ENCODE results near the gene MTURN.

Gene MTURN

DNA sequence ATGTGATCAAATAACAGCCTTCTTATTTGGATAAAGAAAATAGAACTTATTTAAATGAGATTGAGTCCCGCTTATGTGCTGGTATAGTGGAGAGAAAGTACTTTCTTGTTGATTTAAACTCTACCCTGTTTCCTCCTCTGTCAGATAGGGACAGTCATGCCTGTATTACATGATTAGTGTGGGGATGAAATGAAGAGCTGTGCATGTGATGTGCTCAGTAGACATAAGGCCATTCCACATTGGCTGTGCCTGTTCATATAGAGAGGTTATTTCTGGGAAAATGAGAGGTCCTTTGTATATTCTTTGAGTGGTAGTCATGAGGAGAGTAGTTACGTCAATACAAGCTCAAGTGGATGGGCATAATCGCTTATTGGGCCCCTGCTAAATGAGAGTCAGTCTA is 5.7 kb downstream of the MTURN start:
- no peak overlapping the region for H3K4me3 ChIP-seq (ENCODE audit: severe bottlenecking)
- H3K27ac ChIP-seq (ENCODE audit: poor library complexity, severe bottlenecking): no peak overlapping the region
- H3K9me3 ChIP-seq (ENCODE audit: severe bottlenecking): no peaks in the 10 kb centered on the region
- DNase-seq (ENCODE audit: low spot score): no peak
- peaks cover 26% of the 10 kb centered on the region for H3K4me1 ChIP-seq (ENCODE audit: insufficient read depth, poor library complexity, severe bottlenecking)
- TF ChIP-seq, protein P1, sequence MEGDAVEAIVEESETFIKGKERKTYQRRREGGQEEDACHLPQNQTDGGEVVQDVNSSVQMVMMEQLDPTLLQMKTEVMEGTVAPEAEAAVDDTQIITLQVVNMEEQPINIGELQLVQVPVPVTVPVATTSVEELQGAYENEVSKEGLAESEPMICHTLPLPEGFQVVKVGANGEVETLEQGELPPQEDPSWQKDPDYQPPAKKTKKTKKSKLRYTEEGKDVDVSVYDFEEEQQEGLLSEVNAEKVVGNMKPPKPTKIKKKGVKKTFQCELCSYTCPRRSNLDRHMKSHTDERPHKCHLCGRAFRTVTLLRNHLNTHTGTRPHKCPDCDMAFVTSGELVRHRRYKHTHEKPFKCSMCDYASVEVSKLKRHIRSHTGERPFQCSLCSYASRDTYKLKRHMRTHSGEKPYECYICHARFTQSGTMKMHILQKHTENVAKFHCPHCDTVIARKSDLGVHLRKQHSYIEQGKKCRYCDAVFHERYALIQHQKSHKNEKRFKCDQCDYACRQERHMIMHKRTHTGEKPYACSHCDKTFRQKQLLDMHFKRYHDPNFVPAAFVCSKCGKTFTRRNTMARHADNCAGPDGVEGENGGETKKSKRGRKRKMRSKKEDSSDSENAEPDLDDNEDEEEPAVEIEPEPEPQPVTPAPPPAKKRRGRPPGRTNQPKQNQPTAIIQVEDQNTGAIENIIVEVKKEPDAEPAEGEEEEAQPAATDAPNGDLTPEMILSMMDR (IDR thresholded peaks at IDR 0.05; ENCODE audit: poor library complexity, severe bottlenecking): no peak
- no peak for ATAC-seq (ENCODE audit: low read depth)
- no peaks in the 10 kb centered on the region for H3K27me3 ChIP-seq (ENCODE audit: insufficient read depth, poor library complexity, severe bottlenecking)
- H3K36me3 ChIP-seq (ENCODE audit: low read depth): no peaks in the 10 kb centered on the region

DNA sequence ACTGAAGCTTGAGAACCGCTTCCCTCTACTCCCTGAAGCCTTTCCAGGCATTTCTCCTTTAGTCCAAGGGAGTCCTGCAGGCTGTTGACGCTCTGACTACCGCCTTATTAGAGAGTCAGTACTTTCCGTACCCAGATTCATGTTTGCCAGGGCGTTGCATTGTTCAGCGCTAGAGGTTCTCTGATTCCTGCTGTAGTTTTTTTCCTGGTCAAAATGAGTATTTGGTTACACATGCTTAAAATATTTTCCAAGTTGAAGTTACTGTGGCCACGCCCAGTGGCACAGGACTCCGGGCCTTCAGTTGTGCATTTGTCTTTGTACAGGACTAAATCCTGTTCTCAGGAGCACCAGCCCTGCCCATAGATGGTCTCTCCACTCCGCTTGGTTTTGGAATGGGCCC is 7.9 kb downstream of the MTURN start:
- Histone ChIP-seq H3K4me1 (ENCODE audit: insufficient read depth, poor library complexity, severe bottlenecking) (peaks cover 26% of the 10 kb centered on the region), H3K9me3 (ENCODE audit: severe bottlenecking) (no peaks in the 10 kb centered on the region), H3K27me3 (ENCODE audit: insufficient read depth, poor library complexity, severe bottlenecking) (no peaks in the 10 kb centered on the region), H3K27ac (ENCODE audit: poor library complexity, severe bottlenecking) (peak overlapping the region; percentile 45), H3K36me3 (ENCODE audit: low read depth) (no peaks in the 10 kb centered on the region), H3K4me3 (ENCODE audit: severe bottlenecking) (no peak overlapping the region)
- DNase-seq (ENCODE audit: low spot score) (no peak), ATAC-seq (ENCODE audit: low read depth) (peak; percentile 85)
- TF ChIP-seq, protein P1 (IDR thresholded peaks at IDR 0.05; ENCODE audit: poor library complexity, severe bottlenecking): no peak

DNA sequence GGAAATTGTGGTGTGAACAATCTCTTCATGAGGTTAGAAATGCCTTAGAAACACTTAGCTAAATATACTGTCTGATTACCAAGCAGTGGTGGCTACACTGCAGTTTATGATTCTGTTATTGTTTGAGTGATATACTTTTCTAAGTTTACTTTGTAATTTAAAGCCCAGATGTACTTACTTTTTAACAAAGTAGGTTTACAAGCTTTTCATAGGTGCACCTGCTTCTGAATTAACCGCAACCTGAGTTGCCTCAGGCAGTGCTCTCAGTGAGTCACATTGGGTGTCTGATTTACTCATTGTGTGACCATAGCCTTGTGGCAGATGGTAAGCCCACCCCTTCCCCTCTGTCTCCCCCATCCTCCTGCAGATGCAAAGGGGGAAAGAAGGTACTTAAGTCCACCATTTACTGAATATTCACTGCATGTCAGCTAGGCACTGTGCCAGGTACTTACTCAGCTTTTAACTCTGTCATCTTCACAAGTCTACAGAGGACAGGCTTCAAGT is 9.0 kb downstream of the MTURN start:
- Histone ChIP-seq H3K9me3 (ENCODE audit: severe bottlenecking) (no peaks in the 10 kb centered on the region), H3K4me3 (ENCODE audit: severe bottlenecking) (no peak overlapping the region), H3K36me3 (ENCODE audit: low read depth) (no peaks in the 10 kb centered on the region), H3K27ac (ENCODE audit: poor library complexity, severe bottlenecking) (peak overlapping the region; percentile 45), H3K4me1 (ENCODE audit: insufficient read depth, poor library complexity, severe bottlenecking) (peaks cover 31% of the 10 kb centered on the region), H3K27me3 (ENCODE audit: insufficient read depth, poor library complexity, severe bottlenecking) (no peaks in the 10 kb centered on the region)
- DNase-seq (ENCODE audit: low spot score) (no peak), ATAC-seq (ENCODE audit: low read depth) (peak; percentile 77)
- TF ChIP-seq, protein P1 (IDR thresholded peaks at IDR 0.05; ENCODE audit: poor library complexity, severe bottlenecking): no peak

DNA sequence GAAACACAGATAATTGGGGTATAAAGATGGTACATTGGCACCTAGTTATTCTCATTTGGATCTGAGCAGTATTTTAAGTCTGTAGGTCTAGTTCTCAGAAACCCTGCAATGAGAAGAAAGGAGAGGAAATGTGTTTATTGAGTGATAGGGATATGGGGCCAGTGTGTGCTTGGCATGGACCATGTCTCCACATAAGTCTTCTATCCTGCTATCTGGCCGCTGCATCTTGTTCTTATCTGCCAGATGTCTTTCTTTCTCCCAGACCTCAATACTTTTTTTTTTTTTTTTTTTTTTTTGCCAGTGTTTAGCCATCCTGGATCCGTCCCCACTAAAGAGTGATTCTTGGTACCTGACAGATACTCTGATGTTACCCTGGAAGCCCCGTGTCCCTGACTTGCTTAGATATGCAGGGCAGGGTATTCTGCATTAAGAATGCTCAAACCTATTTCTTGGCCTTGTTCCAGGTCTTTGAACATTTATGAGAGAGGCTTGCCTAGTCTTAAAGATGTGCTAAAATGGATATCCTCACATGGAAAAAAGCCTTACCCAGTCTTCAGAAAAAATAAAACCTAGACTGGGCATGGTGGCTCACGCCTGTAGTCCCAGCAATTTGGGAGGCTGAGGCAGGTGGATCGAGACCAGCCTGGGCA is 10.0 kb downstream of the MTURN start:
- Histone ChIP-seq H3K4me3 (ENCODE audit: severe bottlenecking) (no peak overlapping the region), H3K27me3 (ENCODE audit: insufficient read depth, poor library complexity, severe bottlenecking) (no peaks in the 10 kb centered on the region), H3K4me1 (ENCODE audit: insufficient read depth, poor library complexity, severe bottlenecking) (peaks cover 37% of the 10 kb centered on the region), H3K36me3 (ENCODE audit: low read depth) (no peaks in the 10 kb centered on the region), H3K27ac (ENCODE audit: poor library complexity, severe bottlenecking) (no peak overlapping the region), H3K9me3 (ENCODE audit: severe bottlenecking) (no peaks in the 10 kb centered on the region)
- ATAC-seq (ENCODE audit: low read depth) (no peak), DNase-seq (ENCODE audit: low spot score) (no peak)
- TF ChIP-seq, protein P1 (IDR thresholded peaks at IDR 0.05; ENCODE audit: poor library complexity, severe bottlenecking): no peak

DNA sequence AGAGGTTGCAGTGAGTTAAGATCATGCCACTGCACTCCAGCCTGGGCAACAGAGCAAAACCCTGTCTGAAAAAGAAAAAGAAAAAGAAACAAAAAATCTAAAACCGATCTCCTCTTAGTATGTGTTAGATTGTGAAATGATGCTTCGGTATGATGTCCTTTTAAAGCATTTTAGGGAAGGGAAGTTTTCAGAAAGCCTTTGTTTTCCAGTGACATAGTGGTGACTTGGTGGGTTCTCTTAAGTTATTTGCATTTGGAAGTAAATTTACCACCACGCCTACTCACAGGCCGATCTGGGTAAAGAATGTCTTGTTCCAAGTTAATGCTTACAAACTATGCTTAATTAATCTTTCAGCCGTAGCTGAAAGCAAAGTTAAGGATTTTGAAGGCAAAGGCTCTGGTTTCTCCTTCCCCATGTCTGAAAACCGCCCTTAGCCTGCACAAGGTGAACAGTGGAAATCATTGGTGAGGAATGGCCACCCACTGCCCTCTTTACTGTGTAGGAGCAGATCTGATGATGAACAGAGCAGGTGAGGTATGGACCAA is 10.7 kb downstream of the MTURN start:
- no peaks in the 10 kb centered on the region; the same call in 1 of the 2 replicates for H3K36me3 ChIP-seq (ENCODE audit: low read depth)
- H3K27ac ChIP-seq (ENCODE audit: poor library complexity, severe bottlenecking): no peak overlapping the region
- no peaks in the 10 kb centered on the region for H3K9me3 ChIP-seq (ENCODE audit: severe bottlenecking)
- peaks cover 37% of the 10 kb centered on the region for H3K4me1 ChIP-seq (ENCODE audit: insufficient read depth, poor library complexity, severe bottlenecking)
- TF ChIP-seq, protein P1 (IDR thresholded peaks at IDR 0.05; ENCODE audit: poor library complexity, severe bottlenecking): no peak
- no peaks in the 10 kb centered on the region for H3K27me3 ChIP-seq (ENCODE audit: insufficient read depth, poor library complexity, severe bottlenecking)
- H3K4me3 ChIP-seq (ENCODE audit: severe bottlenecking): no peak overlapping the region
- no peak for DNase-seq (ENCODE audit: low spot score)
- ATAC-seq (ENCODE audit: low read depth): no peak

All from RWPE2 (cell line).